GM21576 (cell line): Measurements from ENCODE around the gene FOXP4.

Experiments used
- ATAC-seq: cut with Tn5 transposase; IDR thresholded peaks from one replicate; pipeline ENCODE4 v1.9.1; 2021; ENCODE audit warnings: mild to moderate bottlenecking, moderate library complexity; ENCODE audit not compliant: unreplicated experiment

The FOXP4 gene

GRCh38 chr6:41546866-41547798 is 951 bp downstream of the FOXP4 start:
- peak; percentile 9 for ATAC-seq

GRCh38 chr6:41547799-41548097 is 1.6 kb downstream of the FOXP4 start:
- no peak for ATAC-seq

GRCh38 chr6:41548098-41548840 is 2.1 kb downstream of the FOXP4 start:
- no peak for ATAC-seq

- ATAC-seq, result no peak
Observed at GRCh38 chr6:41548841-41549642, 2.9 kb downstream of the FOXP4 start.

- ATAC-seq, result no peak
Observed at GRCh38 chr6:41549673-41550072, 3.5 kb downstream of the FOXP4 start.

- no peak for ATAC-seq
Observed at GRCh38 chr6:41551086-41551700, 5.0 kb downstream of the FOXP4 start.

- no peak for ATAC-seq
Observed at GRCh38 chr6:41551857-41552256, 5.7 kb downstream of the FOXP4 start.

- no peak for ATAC-seq
Observed at GRCh38 chr6:41552723-41553122, 6.5 kb downstream of the FOXP4 start.

GRCh38 chr6:41553405-41553999 is 7.3 kb downstream of the FOXP4 start:
- no peak for ATAC-seq

GRCh38 chr6:41555326-41556300 is 9.4 kb downstream of the FOXP4 start:
- no peak for ATAC-seq

- ATAC-seq, result no peak
Observed at GRCh38 chr6:41557335-41557734, 11.2 kb downstream of the FOXP4 start.

GRCh38 chr6:41558033-41558807 is 12.0 kb downstream of the FOXP4 start:
- no peak for ATAC-seq

- ATAC-seq, result no peak
Observed at GRCh38 chr6:41559655-41560427, 13.7 kb downstream of the FOXP4 start.

- ATAC-seq, result peak; percentile 56
Observed at GRCh38 chr6:41560431-41561192, 14.4 kb downstream of the FOXP4 start.

- no peak for ATAC-seq
Observed at GRCh38 chr6:41561416-41561815, 15.2 kb downstream of the FOXP4 start.

GRCh38 chr6:41561931-41562911 is 16.0 kb downstream of the FOXP4 start:
- no peak for ATAC-seq
